ENCODE results near the gene BRD3. TPM values are rescaled to one million over a fixed set of nuclear protein-coding genes. Genes with fewer than 3 reads are reported as not detected.

BRD3 gene
- total RNA-seq, 1 donor from 2014 or later: 19.9 TPM

DNA sequence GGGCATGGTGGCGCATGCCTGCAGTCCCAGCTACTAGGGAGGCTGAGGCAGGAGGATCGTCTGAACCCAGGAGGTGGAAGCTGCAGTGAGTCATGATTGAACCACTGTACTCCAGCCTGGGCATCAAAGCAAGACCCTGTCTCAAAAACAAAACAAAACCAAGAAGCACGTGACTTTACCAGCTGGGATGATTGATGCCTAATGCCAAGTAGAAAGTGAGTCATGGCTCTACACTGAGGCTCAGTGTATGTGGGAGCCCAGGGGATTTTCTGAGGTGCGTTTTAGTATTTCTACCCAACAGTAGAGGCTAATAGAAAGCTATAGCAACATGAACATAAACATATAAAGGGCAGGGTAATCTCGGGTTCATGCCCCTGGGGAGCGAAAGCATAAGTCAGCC, 56.4 kb downstream of the BRD3 start:
- H3K4me3 ChIP-seq (ENCODE audit: low read depth, low read length): no peak overlapping the region
- TF ChIP-seq CTCF (conservative IDR thresholded peaks at IDR 0.05; ENCODE audit: low read depth, low read length): no peak
- no peak for DNase-seq (ENCODE audit: low read depth)

- TF ChIP-seq CTCF (conservative IDR thresholded peaks at IDR 0.05; ENCODE audit: low read depth, low read length): no peak
- no peak overlapping the region for H3K4me3 ChIP-seq (ENCODE audit: low read depth, low read length)
- DNase-seq (ENCODE audit: low read depth): no peak
Observed at GRCh38 chr9:134010310-134011173, 57.3 kb downstream of the BRD3 start.

DNA sequence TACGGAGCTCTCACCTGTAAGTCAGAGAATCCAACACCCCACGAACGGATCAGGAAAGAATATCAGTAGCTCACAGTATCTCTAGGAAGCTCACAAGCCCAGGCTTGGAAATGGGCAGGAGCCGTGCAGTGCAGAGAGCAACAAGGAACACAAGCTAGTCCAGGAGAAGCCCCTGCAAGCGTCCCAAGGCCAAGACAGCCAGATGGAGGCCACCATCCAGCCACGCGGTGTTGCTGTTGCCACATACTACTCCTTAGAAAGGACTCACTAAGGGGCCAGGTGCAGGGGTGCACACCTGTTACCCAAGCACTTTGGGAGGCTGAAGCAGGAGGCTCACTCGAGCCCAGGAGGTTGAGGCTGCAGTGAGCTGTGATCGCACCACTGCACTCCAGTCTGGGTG, 60.3 kb downstream of the BRD3 start:
- no peak for DNase-seq (ENCODE audit: low read depth)
- no peak for TF ChIP-seq CTCF (conservative IDR thresholded peaks at IDR 0.05; ENCODE audit: low read depth, low read length)
- no peak overlapping the region for H3K4me3 ChIP-seq (ENCODE audit: low read depth, low read length)

DNA sequence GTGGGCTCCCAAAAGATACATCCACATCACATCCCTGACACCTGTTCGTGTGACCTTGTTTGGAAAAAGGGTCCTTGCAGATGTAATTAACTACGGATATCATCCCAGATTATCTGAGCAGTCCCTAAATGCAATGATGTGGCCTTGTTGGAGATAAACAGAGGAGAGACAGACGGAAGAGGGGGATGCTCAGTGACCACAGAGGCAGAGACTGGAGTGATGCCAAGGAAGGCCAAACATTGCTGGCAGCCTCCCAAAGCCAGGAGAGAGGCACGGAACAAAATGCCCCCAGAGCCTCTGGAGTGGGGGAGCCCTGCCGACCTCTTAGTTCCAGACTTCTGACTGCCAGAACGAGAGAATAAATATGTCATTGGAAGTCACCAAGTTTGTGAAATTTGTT, 60.7 kb downstream of the BRD3 start:
- H3K4me3 ChIP-seq (ENCODE audit: low read depth, low read length): no peak overlapping the region
- no peak for DNase-seq (ENCODE audit: low read depth)
- no peak for TF ChIP-seq CTCF (conservative IDR thresholded peaks at IDR 0.05; ENCODE audit: low read depth, low read length)

GRCh38 chr9:134005381-134005780, 62.4 kb downstream of the BRD3 start:
- TF ChIP-seq CTCF (conservative IDR thresholded peaks at IDR 0.05; ENCODE audit: low read depth, low read length): no peak
- no peak overlapping the region for H3K4me3 ChIP-seq (ENCODE audit: low read depth, low read length)
- no peak for DNase-seq (ENCODE audit: low read depth)

GRCh38 chr9:134004881-134005280, 62.9 kb downstream of the BRD3 start:
- no peak for TF ChIP-seq CTCF (conservative IDR thresholded peaks at IDR 0.05; ENCODE audit: low read depth, low read length)
- DNase-seq (ENCODE audit: low read depth): no peak
- H3K4me3 ChIP-seq (ENCODE audit: low read depth, low read length): no peak overlapping the region

All from epithelial cell of proximal tubule (primary cell).